Measurements from ENCODE around the gene LIN52. TPM values are rescaled to one million over a fixed set of nuclear protein-coding genes. Genes with fewer than 3 reads are reported as not detected.

LIN52 gene
- total and polyA plus RNA-seq, 2 of the 13 experiments (the other 11 are each of a cell fraction or from before 2014, with no cell fraction given), result 11.4 to 23.3 TPM

DNA sequence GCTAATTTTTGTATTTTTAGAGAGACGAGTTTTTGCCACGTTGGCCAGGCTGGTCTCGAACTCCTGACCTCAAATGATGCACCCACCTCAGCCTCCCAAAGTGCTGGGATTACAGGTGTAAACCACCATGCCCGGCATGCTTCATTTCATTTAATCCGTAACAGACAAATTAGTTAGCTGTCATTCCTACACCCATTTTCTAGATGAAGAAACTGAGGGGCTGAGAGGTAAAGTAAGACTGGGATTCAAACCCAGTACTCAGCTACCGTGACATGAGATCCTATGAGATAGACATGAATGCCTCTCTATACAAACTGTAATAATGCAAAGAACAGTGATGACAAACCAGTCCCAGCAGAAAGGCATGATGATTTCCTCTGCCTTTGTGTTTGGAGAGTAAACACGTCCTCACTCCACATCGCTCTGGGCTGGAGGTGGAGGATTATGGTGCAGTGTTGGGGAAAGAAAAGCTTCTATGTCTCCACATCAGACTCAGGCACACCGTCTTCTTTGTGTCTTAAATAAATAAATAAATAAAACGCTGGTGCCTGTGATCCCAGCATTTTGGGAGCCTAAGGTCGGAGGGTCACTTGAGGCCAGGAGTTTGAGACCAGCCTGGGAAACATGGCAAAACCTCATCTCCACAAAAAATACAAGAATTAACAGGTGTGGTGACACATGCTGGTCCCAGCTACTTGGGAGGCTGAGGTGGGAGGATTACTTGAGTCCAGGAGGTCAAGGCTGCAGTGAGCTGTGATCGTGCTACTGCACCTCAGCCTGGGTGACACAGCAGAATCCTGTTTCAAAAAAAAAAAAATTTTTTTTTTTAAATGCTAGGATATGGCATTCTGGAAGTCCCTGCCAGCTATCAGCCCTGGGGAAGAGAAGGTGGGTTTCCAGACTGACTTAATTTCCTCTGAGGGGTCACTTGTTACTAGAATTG lies 164.9 kb downstream of the LIN52 start (continued):
- TF ChIP-seq, protein P1, sequence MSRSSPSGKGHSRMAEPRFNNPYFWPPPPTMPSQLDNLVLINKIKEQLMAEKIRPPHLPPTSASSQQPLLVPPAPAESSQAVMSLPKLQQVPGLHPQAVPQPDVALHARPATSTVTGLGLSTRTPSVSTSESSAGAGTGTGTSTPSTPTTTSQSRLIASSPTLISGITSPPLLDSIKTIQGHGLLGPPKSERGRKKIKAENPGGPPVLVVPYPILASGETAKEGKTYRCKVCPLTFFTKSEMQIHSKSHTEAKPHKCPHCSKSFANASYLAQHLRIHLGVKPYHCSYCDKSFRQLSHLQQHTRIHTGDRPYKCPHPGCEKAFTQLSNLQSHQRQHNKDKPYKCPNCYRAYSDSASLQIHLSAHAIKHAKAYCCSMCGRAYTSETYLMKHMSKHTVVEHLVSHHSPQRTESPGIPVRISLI (CRISPR knock-in tag; IDR thresholded peaks at IDR 0.05; ENCODE audit: borderline replicate concordance), result peak; percentile 75; the same call in 1 of the 2 replicates
- TF ChIP-seq ZNF629 (CRISPR knock-in tag; conservative IDR thresholded peaks at IDR 0.05), result peak; percentile 95
- TF ChIP-seq, protein P2, sequence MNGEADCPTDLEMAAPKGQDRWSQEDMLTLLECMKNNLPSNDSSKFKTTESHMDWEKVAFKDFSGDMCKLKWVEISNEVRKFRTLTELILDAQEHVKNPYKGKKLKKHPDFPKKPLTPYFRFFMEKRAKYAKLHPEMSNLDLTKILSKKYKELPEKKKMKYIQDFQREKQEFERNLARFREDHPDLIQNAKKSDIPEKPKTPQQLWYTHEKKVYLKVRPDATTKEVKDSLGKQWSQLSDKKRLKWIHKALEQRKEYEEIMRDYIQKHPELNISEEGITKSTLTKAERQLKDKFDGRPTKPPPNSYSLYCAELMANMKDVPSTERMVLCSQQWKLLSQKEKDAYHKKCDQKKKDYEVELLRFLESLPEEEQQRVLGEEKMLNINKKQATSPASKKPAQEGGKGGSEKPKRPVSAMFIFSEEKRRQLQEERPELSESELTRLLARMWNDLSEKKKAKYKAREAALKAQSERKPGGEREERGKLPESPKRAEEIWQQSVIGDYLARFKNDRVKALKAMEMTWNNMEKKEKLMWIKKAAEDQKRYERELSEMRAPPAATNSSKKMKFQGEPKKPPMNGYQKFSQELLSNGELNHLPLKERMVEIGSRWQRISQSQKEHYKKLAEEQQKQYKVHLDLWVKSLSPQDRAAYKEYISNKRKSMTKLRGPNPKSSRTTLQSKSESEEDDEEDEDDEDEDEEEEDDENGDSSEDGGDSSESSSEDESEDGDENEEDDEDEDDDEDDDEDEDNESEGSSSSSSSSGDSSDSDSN (CRISPR knock-in tag; IDR thresholded peaks at IDR 0.05), result no peak
- no peak for TF ChIP-seq HHEX (CRISPR knock-in tag; IDR thresholded peaks at IDR 0.05)
- peak; percentile 90; the same call in 1 of the 2 replicates for TF ChIP-seq CHD4 (IDR thresholded peaks at IDR 0.05; ENCODE audit: borderline replicate concordance, low read length)
- peak; percentile 70 for TF ChIP-seq NFE2L2 (IDR thresholded peaks at IDR 0.05; ENCODE audit: low read length)
- no peak for TF ChIP-seq HNRNPUL1 (IDR thresholded peaks at IDR 0.05; ENCODE audit: low read depth, low read length)
- no peak for TF ChIP-seq WIZ (CRISPR knock-in tag; IDR thresholded peaks at IDR 0.05)
- TF ChIP-seq KLF12 (CRISPR knock-in tag; IDR thresholded peaks at IDR 0.05; ENCODE audit: borderline replicate concordance), result no peak
- no peak for TF ChIP-seq HNRNPL (IDR thresholded peaks at IDR 0.05; ENCODE audit: low read depth, low read length)
- no peak for TF ChIP-seq NR3C1 (CRISPR knock-in tag; IDR thresholded peaks at IDR 0.05)
- TF ChIP-seq ZSCAN21 (CRISPR knock-in tag; IDR thresholded peaks at IDR 0.05; ENCODE audit: borderline replicate concordance), result no peak
- TF ChIP-seq SP5 (CRISPR knock-in tag; IDR thresholded peaks at IDR 0.05; ENCODE audit: borderline replicate concordance, low read depth), result no peak
- TF ChIP-seq, protein P3, sequence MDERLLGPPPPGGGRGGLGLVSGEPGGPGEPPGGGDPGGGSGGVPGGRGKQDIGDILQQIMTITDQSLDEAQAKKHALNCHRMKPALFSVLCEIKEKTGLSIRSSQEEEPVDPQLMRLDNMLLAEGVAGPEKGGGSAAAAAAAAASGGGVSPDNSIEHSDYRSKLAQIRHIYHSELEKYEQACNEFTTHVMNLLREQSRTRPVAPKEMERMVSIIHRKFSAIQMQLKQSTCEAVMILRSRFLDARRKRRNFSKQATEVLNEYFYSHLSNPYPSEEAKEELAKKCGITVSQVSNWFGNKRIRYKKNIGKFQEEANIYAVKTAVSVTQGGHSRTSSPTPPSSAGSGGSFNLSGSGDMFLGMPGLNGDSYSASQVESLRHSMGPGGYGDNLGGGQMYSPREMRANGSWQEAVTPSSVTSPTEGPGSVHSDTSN (CRISPR knock-in tag; IDR thresholded peaks at IDR 0.05), result no peak
- TF ChIP-seq, protein P4, sequence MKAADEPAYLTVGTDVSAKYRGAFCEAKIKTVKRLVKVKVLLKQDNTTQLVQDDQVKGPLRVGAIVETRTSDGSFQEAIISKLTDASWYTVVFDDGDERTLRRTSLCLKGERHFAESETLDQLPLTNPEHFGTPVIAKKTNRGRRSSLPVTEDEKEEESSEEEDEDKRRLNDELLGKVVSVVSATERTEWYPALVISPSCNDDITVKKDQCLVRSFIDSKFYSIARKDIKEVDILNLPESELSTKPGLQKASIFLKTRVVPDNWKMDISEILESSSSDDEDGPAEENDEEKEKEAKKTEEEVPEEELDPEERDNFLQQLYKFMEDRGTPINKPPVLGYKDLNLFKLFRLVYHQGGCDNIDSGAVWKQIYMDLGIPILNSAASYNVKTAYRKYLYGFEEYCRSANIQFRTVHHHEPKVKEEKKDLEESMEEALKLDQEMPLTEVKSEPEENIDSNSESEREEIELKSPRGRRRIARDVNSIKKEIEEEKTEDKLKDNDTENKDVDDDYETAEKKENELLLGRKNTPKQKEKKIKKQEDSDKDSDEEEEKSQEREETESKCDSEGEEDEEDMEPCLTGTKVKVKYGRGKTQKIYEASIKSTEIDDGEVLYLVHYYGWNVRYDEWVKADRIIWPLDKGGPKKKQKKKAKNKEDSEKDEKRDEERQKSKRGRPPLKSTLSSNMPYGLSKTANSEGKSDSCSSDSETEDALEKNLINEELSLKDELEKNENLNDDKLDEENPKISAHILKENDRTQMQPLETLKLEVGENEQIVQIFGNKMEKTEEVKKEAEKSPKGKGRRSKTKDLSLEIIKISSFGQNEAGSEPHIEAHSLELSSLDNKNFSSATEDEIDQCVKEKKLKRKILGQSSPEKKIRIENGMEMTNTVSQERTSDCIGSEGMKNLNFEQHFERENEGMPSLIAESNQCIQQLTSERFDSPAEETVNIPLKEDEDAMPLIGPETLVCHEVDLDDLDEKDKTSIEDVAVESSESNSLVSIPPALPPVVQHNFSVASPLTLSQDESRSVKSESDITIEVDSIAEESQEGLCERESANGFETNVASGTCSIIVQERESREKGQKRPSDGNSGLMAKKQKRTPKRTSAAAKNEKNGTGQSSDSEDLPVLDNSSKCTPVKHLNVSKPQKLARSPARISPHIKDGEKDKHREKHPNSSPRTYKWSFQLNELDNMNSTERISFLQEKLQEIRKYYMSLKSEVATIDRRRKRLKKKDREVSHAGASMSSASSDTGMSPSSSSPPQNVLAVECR (CRISPR knock-in tag; IDR thresholded peaks at IDR 0.05; ENCODE audit: borderline replicate concordance), result no peak
- no peak for TF ChIP-seq TSC22D2 (CRISPR knock-in tag; IDR thresholded peaks at IDR 0.05; ENCODE audit: borderline replicate concordance)
- TF ChIP-seq IKZF4 (CRISPR knock-in tag; IDR thresholded peaks at IDR 0.05; ENCODE audit: borderline replicate concordance, low read depth, not compliant biosample characterization), result no peak

All from HepG2 (cell line).